ENCODE data around the gene CHAD.
"Not testable (repeated sequence)": the region's sequence is repeated elsewhere in the genome, so short reads cannot be mapped to it uniquely, and the experiment has no call there.

Gene CHAD

GRCh38 chr17:50475362-50475761, 6.7 kb upstream of the CHAD start:
- no peak for DNase-seq (ENCODE audit: low read depth in 1 of 2, low spot score in 1 of 2)

GRCh38 chr17:50474523-50474922, 5.8 kb upstream of the CHAD start:
- no peak for DNase-seq (ENCODE audit: low read depth in 1 of 2, low spot score in 1 of 2)

- DNase-seq (ENCODE audit: low read depth in 1 of 2, low spot score in 1 of 2), result no peak
Measured at GRCh38 chr17:50473901-50474300, 5.2 kb upstream of the CHAD start.

GRCh38 chr17:50472761-50473161, 4.1 kb upstream of the CHAD start:
- DNase-seq (ENCODE audit: low read depth in 1 of 2, low spot score in 1 of 2), result not testable (repeated sequence)

GRCh38 chr17:50472286-50472685, 3.6 kb upstream of the CHAD start:
- DNase-seq (ENCODE audit: low read depth in 1 of 2, low spot score in 1 of 2), result no peak

GRCh38 chr17:50471009-50471905, 2.6 kb upstream of the CHAD start:
- no peak for DNase-seq (ENCODE audit: low read depth in 1 of 2, low spot score in 1 of 2)

GRCh38 chr17:50470426-50470825, 1.7 kb upstream of the CHAD start:
- DNase-seq (ENCODE audit: low read depth in 1 of 2, low spot score in 1 of 2), result no peak

- DNase-seq (ENCODE audit: low read depth in 1 of 2, low spot score in 1 of 2), result no peak
Measured at GRCh38 chr17:50469671-50470305, 1.1 kb upstream of the CHAD start.

GRCh38 chr17:50469208-50469605, 527 bp upstream of the CHAD start:
- DNase-seq (ENCODE audit: low read depth in 1 of 2, low spot score in 1 of 2), result no peak

GRCh38 chr17:50467855-50468303, 801 bp downstream of the CHAD start:
- no peak for DNase-seq (ENCODE audit: low read depth in 1 of 2, low spot score in 1 of 2)

GRCh38 chr17:50467114-50467854, 1.4 kb downstream of the CHAD start:
- DNase-seq (ENCODE audit: low read depth in 1 of 2, low spot score in 1 of 2), result no peak

- no peak for DNase-seq (ENCODE audit: low read depth in 1 of 2, low spot score in 1 of 2)
Measured at GRCh38 chr17:50466371-50467113, 2.1 kb downstream of the CHAD start.

GRCh38 chr17:50465635-50466034, 3.0 kb downstream of the CHAD start:
- no peak for DNase-seq (ENCODE audit: low read depth in 1 of 2, low spot score in 1 of 2)

- no peak for DNase-seq (ENCODE audit: low read depth in 1 of 2, low spot score in 1 of 2)
Measured at GRCh38 chr17:50465171-50465570, 3.5 kb downstream of the CHAD start.

- DNase-seq (ENCODE audit: low read depth in 1 of 2, low spot score in 1 of 2), result no peak
Measured at GRCh38 chr17:50464736-50465135, 3.9 kb downstream of the CHAD start.

- no peak for DNase-seq (ENCODE audit: low read depth in 1 of 2, low spot score in 1 of 2)
Measured at GRCh38 chr17:50464121-50464520, 4.6 kb downstream of the CHAD start.

GRCh38 chr17:50462446-50462845, 6.2 kb downstream of the CHAD start:
- DNase-seq (ENCODE audit: low read depth in 1 of 2, low spot score in 1 of 2), result no peak

- DNase-seq (ENCODE audit: low read depth in 1 of 2, low spot score in 1 of 2), result no peak
Measured at GRCh38 chr17:50461550-50462132, 7.0 kb downstream of the CHAD start.

- DNase-seq (ENCODE audit: low read depth in 1 of 2, low spot score in 1 of 2), result no peak
Measured at GRCh38 chr17:50460831-50461526, 7.7 kb downstream of the CHAD start.

GRCh38 chr17:50459756-50460155, 8.9 kb downstream of the CHAD start:
- DNase-seq (ENCODE audit: low read depth in 1 of 2, low spot score in 1 of 2), result no peak
